ENCODE results near the gene PCA3. TPM values are rescaled to one million over a fixed set of nuclear protein-coding genes. Genes with fewer than 3 reads are reported as not detected.

The PCA3 gene
- total RNA-seq, 1 experiment from 2014 or later: not detected

- no peaks in the 10 kb centered on the region for H3K9me2 ChIP-seq (ENCODE audit: insufficient read depth)
- H3K36me3 ChIP-seq (ENCODE audit: control insufficient read depth in 1 of 2, insufficient read depth in 2 of 2, low read length in 2 of 2): no peaks in the 10 kb centered on the region
- intact Hi-C loops (cut with micrococcal nuclease): no loop called here
- ChIA-PET RAD21 (ENCODE audit: low non-redundant PET in 1 of 2, low total read pairs in 2 of 2, uncharacterized antibody in 2 of 2, unreplicated experiment in 2 of 2) (no interaction called here), POLR2A (no interaction called here), CTCF (no interaction called here)
- H3K9ac ChIP-seq (ENCODE audit: low read length): no peak overlapping the region
- no peaks in the 10 kb centered on the region for H3K27me3 ChIP-seq (ENCODE audit: insufficient read depth, low read length)
- H4K20me1 ChIP-seq (ENCODE audit: insufficient read depth): no peaks in the 10 kb centered on the region
- H3K4me3 ChIP-seq (replicated peaks in 1 of 2; ENCODE audit: low read depth in 1 of 2, low read length in 2 of 2): no peak overlapping the region
- no peak overlapping the region for H3K4me2 ChIP-seq (ENCODE audit: low read length)
- H3K9me3 ChIP-seq (ENCODE audit: control insufficient read depth in 1 of 2, insufficient read depth in 1 of 2, low read depth in 1 of 2, low read length in 2 of 2): no peaks in the 10 kb centered on the region
- no peak for ATAC-seq
- H3K79me2 ChIP-seq (ENCODE audit: insufficient read depth, low read length): no peaks in the 10 kb centered on the region
- H3K4me1 ChIP-seq (ENCODE audit: control insufficient read depth in 1 of 2, insufficient read depth in 2 of 2, low read length in 2 of 2): no peaks in the 10 kb centered on the region
- H3K27ac ChIP-seq (ENCODE audit: low read depth, low read length): no peak overlapping the region
- no peak for TF ChIP-seq CEBPB (IDR thresholded peaks at IDR 0.05; ENCODE audit: low read depth)
- TF ChIP-seq TCF7L2 (IDR thresholded peaks at IDR 0.05; ENCODE audit: borderline replicate concordance, extremely low read depth, insufficient read depth, insufficient read length): no peak
- TF ChIP-seq JUND (IDR thresholded peaks at IDR 0.05): no peak
- TF ChIP-seq FOSL1 (IDR thresholded peaks at IDR 0.05; ENCODE audit: low read depth): no peak
- no peak for TF ChIP-seq SP1 (IDR thresholded peaks at IDR 0.05; ENCODE audit: low read depth)
- TF ChIP-seq ZFX (IDR thresholded peaks at IDR 0.05): no peak
- TF ChIP-seq RAD21 (IDR thresholded peaks at IDR 0.05; ENCODE audit: low read depth): no peak
- TF ChIP-seq POLR2AphosphoS5 (IDR thresholded peaks at IDR 0.05; ENCODE audit: low read depth, low read length): no peak
- no peak for DNase-seq (ENCODE audit: low read depth, low spot score)
- no peak overlapping the region for H2AFZ ChIP-seq (ENCODE audit: low read depth, low read length, poor library complexity, severe bottlenecking)
- no TSS peak for BruUV-seq (replicated peaks)
These were observed 20.3 kb upstream of the PCA3 start for GRCh38 chr9:76743931-76744330.

DNA sequence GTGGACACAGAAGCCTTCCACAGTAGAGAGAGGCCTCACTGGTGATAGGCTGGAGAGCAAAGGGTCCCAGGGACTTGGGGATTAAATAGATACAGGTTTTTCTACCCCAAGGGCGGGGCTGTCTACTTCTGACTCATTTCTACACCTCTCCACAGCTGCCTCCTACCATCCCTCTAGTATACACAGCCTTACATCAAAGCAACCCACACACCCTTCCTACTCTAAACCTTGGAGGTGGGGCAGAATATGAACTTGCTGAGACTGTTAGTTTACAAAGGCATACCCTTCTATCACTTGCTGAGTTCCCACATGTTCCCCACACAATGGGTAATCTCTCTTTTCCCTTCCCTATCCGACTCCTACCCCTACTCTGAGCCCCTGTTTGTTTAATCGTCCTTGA lies 19.9 kb upstream of the PCA3 start:
- H3K4me2 ChIP-seq (ENCODE audit: low read length): no peak overlapping the region
- POLR2A ChIA-PET: no interaction called here
- CTCF ChIA-PET: no interaction called here
- no peak for TF ChIP-seq ZNF274 (IDR thresholded peaks at IDR 0.05; ENCODE audit: low read depth, low read length)
- no peak for TF ChIP-seq EZH2 (IDR thresholded peaks at IDR 0.05)
- no peak for TF ChIP-seq SRF (IDR thresholded peaks at IDR 0.05; ENCODE audit: low read depth)
- no peak for TF ChIP-seq SIN3A (IDR thresholded peaks at IDR 0.05; ENCODE audit: low read depth)
- no peak for TF ChIP-seq EGR1 (IDR thresholded peaks at IDR 0.05; ENCODE audit: low read depth)
- TF ChIP-seq JUND (IDR thresholded peaks at IDR 0.05): no peak
- no peaks in the 10 kb centered on the region for H3K4me1 ChIP-seq (ENCODE audit: control insufficient read depth in 1 of 2, insufficient read depth in 2 of 2, low read length in 2 of 2)
- H3K9me2 ChIP-seq (ENCODE audit: insufficient read depth): no peaks in the 10 kb centered on the region
- DNase-seq (ENCODE audit: low read depth, low spot score) (no peak), ATAC-seq (no peak)
- H3K27me3 ChIP-seq (ENCODE audit: insufficient read depth, low read length): no peaks in the 10 kb centered on the region
- no peaks in the 10 kb centered on the region for H4K20me1 ChIP-seq (ENCODE audit: insufficient read depth)
- H3K36me3 ChIP-seq (ENCODE audit: control insufficient read depth in 1 of 2, insufficient read depth in 2 of 2, low read length in 2 of 2): no peaks in the 10 kb centered on the region
- no peaks in the 10 kb centered on the region for H3K9me3 ChIP-seq (ENCODE audit: control insufficient read depth in 1 of 2, insufficient read depth in 1 of 2, low read depth in 1 of 2, low read length in 2 of 2)
- no peak overlapping the region for H3K4me3 ChIP-seq (replicated peaks in 1 of 2; ENCODE audit: low read depth in 1 of 2, low read length in 2 of 2)
- no peak overlapping the region for H3K9ac ChIP-seq (ENCODE audit: low read length)
- H3K79me2 ChIP-seq (ENCODE audit: insufficient read depth, low read length): no peaks in the 10 kb centered on the region
- intact Hi-C loops (cut with micrococcal nuclease): no loop called here
- RAD21 ChIA-PET (ENCODE audit: low non-redundant PET in 1 of 2, low total read pairs in 2 of 2, uncharacterized antibody in 2 of 2, unreplicated experiment in 2 of 2): no interaction called here
- H2AFZ ChIP-seq (ENCODE audit: low read depth, low read length, poor library complexity, severe bottlenecking): no peak overlapping the region
- BruUV-seq (replicated peaks): no TSS peak
- no peak overlapping the region for H3K27ac ChIP-seq (ENCODE audit: low read depth, low read length)
